Esophagus squamous epithelium (tissue), 4 donors: ENCODE results near the gene TTC32.

Source experiments
- POLR2A ChIP-seq, 4 donors: fragments of 450-650 bp; IDR thresholded peaks; one replicate each; pipeline ENCODE4 v1.6.1; 2017; ENCODE audit warnings: antibody characterized with exemption in 4 of 4, mild to moderate bottlenecking in 4 of 4, moderate library complexity in 3 of 4
- TF ChIP-seq, protein P1 (sequence below), 6 experiments: fragments of 450-650 bp in 4 of 6; fragments of 200-600 bp in 2 of 6; sonication (generic) in 2 of 6; IDR thresholded peaks; one replicate each; pipeline ENCODE4 v1.5.1; 2016 to 2019; ENCODE audit warnings: antibody characterized with exemption in 6 of 6, mild to moderate bottlenecking in 4 of 6, moderate library complexity in 4 of 6

GRCh38 chr2:19933351-19933981 is 31.7 kb upstream of the TTC32 start:
- TF ChIP-seq, protein P1, sequence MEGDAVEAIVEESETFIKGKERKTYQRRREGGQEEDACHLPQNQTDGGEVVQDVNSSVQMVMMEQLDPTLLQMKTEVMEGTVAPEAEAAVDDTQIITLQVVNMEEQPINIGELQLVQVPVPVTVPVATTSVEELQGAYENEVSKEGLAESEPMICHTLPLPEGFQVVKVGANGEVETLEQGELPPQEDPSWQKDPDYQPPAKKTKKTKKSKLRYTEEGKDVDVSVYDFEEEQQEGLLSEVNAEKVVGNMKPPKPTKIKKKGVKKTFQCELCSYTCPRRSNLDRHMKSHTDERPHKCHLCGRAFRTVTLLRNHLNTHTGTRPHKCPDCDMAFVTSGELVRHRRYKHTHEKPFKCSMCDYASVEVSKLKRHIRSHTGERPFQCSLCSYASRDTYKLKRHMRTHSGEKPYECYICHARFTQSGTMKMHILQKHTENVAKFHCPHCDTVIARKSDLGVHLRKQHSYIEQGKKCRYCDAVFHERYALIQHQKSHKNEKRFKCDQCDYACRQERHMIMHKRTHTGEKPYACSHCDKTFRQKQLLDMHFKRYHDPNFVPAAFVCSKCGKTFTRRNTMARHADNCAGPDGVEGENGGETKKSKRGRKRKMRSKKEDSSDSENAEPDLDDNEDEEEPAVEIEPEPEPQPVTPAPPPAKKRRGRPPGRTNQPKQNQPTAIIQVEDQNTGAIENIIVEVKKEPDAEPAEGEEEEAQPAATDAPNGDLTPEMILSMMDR (IDR thresholded peaks at IDR 0.05) = no peak
- TF ChIP-seq POLR2A (IDR thresholded peaks at IDR 0.05) = no peak
